ENCODE results near the gene ANKRD53.

GRCh38 chr2:70992945-70993853 lies 14.8 kb downstream of the ANKRD53 start:
- TF ChIP-seq CTCF (IDR thresholded peaks at IDR 0.05; ENCODE audit: low read depth, low read length) (no peak), EZH2phosphoT487 (IDR thresholded peaks at IDR 0.05; ENCODE audit: low read depth) (no peak)
